GM19455 (cell line): ENCODE measurements around the gene ATP8A2.
"Not testable (repeated sequence)": the region's sequence is repeated elsewhere in the genome, so short reads cannot be mapped to it uniquely, and the experiment has no call there.

Experiments used
- ATAC-seq: cut with Tn5 transposase; IDR thresholded peaks from one replicate; pipeline ENCODE4 v1.9.1; 2021; ENCODE audit not compliant: unreplicated experiment

Gene ATP8A2

GRCh38 chr13:25790137-25790536 is 418.4 kb downstream of the ATP8A2 start:
- not testable (repeated sequence) for ATAC-seq

GRCh38 chr13:25795277-25795676 is 423.5 kb downstream of the ATP8A2 start:
- no peak for ATAC-seq

GRCh38 chr13:25796474-25796873 is 424.7 kb downstream of the ATP8A2 start:
- no peak for ATAC-seq

- ATAC-seq = no peak
Measured at GRCh38 chr13:25798998-25799397, 427.2 kb downstream of the ATP8A2 start.

GRCh38 chr13:25800523-25800922 is 428.7 kb downstream of the ATP8A2 start:
- ATAC-seq = no peak

- no peak for ATAC-seq
Measured at GRCh38 chr13:25802579-25802978, 430.8 kb downstream of the ATP8A2 start.

GRCh38 chr13:25803641-25804040 is 431.9 kb downstream of the ATP8A2 start:
- no peak for ATAC-seq

- ATAC-seq = no peak
Measured at GRCh38 chr13:25806264-25806974, 434.6 kb downstream of the ATP8A2 start.

GRCh38 chr13:25807562-25807961 is 435.8 kb downstream of the ATP8A2 start:
- ATAC-seq = no peak

- ATAC-seq = no peak
Measured at GRCh38 chr13:25811506-25811905, 439.7 kb downstream of the ATP8A2 start.

GRCh38 chr13:25816239-25816638 is 444.5 kb downstream of the ATP8A2 start:
- no peak for ATAC-seq

GRCh38 chr13:25819856-25820530 is 448.2 kb downstream of the ATP8A2 start:
- ATAC-seq = no peak

- no peak for ATAC-seq
Measured at GRCh38 chr13:25821776-25822175, 450.0 kb downstream of the ATP8A2 start.

GRCh38 chr13:25827221-25827620 is 455.4 kb downstream of the ATP8A2 start:
- not testable (repeated sequence) for ATAC-seq

GRCh38 chr13:25827831-25828465 is 456.2 kb downstream of the ATP8A2 start:
- ATAC-seq = no peak

- no peak for ATAC-seq
Measured at GRCh38 chr13:25833761-25834160, 462.0 kb downstream of the ATP8A2 start.

GRCh38 chr13:25836574-25837336 is 465.0 kb downstream of the ATP8A2 start:
- no peak for ATAC-seq

GRCh38 chr13:25839371-25839770 is 467.6 kb downstream of the ATP8A2 start:
- no peak for ATAC-seq

- no peak for ATAC-seq
Measured at GRCh38 chr13:25840261-25840660, 468.5 kb downstream of the ATP8A2 start.

GRCh38 chr13:25840931-25841330 is 469.2 kb downstream of the ATP8A2 start:
- ATAC-seq = no peak

- ATAC-seq = no peak
Measured at GRCh38 chr13:25843692-25844091, 471.9 kb downstream of the ATP8A2 start.
